ENCODE measurements around the gene S100A11.
A peak's percentile ranks its signal among the peaks of the same experiment; 100 is the strongest.

The S100A11 gene

DNA sequence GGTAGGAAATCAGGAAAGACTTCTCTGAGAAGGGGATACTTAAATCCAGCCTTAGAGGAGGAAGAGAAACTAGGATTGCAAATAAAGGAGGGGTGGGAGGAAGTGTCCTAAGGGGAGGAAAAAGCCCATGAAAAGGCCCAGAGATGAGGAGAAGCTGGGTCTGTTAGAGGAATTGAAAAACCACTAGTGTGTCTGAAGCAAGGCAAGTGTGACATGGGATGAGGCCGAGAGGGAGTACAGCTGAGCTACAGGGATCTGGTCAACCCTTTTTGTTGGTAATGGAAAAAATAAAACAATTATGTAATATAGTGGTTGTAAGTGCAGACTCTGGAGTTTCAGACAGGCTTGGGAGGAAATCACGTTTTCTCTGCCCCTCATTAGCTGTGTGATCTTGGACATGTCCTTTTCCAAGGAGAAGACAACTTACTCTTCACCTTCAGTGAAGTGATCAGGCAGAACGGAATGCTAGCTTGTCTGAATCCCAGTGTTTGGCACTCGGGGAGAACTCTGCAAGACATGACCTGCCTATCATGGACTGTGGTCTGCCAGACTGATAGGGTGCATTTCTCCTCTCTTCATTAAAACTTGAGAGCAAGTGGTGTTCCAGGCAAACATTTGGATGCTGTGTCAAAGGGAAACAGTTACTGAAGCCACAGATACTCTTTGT lies 35.7 kb downstream of the S100A11 start:
- no peak for DNase-seq

DNA sequence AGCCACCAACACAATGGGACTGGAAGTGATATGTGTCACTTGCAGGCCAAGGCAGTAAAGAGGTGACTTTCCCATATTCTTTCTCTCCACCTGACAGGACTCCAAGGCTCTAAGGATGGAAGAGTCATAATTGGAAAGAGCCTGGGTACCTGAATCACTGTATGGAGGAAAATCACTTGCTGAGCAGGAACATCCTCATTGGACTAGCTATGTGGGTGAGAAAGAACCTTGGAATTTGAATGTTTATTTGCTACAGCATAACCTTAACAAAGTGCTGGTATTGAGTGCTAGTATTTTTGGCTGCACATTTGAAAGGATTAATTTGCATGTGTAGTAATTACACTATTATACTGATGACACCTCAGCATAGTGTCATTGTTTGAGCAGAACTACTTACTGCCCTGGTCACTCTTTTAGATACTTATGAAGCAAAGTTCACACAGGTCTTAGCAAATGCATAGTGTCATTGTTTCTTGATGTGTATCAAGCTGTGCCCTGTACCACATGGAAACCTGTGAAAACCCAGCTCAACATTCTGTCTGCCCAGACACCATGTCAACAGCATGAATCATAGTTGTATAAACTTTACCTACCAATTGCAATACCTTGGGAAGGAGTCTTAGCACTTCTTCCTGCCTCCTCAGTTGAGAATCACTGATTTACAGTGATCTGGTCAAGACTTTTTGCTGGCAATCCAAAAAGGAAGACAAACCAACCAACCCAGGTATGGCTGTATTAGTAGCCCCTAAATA lies 38.0 kb downstream of the S100A11 start:
- DNase-seq: no peak

DNA sequence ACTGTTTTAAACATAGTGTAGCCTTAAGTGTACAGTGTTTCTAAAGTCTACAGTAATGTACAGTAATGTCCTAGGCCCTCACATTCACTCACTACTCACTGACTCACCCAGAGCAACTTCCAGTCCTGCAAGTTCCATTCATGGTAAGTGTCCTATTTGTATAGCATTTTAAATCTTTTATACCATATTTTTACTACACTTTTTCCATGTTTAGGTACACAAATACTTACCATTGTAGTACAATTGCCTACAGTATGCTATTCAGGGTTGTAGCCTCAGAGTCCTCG lies 39.6 kb downstream of the S100A11 start:
- DNase-seq: no peak

DNA sequence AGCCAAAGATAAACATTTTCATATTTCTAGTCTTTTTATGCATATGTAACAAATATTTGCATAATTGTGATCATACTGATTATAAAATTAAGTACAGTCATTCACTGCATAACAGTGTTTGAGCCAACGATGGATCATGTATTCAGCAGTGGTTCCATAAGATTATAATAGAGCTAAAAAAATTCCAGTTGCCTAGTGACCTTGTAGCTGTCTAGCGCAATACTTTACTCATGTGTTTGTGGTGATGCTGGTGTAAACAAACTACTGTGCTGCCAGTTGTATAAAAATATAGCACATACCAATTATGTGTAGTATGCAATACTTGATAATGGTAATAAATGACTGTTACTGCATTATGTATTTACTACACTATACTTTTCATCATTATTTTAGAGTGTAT lies 41.0 kb downstream of the S100A11 start:
- no peak for DNase-seq

DNA sequence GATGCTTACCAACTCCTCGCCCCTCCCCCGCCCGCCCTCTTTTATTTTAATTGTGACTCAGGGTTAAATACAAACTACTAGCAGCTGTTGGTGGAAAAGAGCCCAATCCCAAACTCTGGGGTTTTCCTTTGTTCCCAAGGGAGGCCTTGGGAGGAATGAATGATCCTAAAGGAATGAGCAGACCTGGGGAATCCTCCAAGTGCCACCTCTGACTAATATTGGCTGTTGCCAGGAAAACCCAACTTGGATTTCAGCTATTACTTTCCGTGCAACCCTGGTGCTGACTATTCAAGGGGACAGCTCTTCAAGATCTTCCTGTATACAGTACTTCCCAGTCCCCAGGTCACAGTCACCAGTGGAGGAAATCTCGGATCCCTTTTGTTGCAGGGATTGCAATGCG lies 41.8 kb downstream of the S100A11 start:
- no peak for DNase-seq

DNA sequence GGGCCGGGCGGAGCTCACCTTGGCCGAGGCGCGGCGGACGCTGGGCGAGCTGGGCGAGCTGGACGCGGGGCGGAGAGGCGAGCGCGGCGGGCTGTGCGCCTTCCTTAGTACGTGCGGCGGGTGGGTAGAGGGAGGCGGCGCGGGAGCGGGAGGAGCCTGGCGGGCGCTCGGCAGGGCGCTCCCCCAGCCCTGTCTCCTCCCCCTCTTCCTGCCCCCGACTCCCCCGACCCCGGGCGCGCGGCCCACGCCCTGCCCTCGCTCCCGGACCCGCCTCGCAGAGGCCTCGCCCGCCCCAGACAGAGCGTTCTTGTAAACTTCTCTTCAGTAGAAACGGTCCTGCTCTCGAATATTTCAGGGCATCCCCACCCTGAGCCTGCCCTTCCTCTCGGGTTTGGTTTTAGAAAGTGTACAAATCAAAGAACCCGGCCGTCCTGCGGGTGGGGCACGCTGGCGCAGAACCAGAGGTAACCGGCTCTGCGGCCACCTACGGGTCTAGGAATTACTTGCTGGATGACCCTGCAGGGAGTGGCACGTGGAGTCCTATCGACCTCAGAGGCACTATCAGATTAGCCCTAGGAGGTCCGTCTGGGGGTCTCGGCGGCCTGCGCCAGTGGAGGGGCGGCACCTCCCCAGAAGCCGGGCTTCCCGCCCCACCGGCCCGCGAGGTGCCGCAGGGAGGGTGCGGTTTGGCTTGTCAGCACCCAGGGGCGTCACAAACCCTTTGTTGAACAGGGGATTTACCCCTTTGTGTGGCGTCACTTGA lies 42.9 kb downstream of the S100A11 start, which contains the start of gene S100A10:
TSS of gene S100A10 (minus strand) at position 126 of the 763 bp plus-strand sequence. CDS start 7,629 bp downstream, outside the sequence.
- DNase-seq: peak; percentile 79

DNA sequence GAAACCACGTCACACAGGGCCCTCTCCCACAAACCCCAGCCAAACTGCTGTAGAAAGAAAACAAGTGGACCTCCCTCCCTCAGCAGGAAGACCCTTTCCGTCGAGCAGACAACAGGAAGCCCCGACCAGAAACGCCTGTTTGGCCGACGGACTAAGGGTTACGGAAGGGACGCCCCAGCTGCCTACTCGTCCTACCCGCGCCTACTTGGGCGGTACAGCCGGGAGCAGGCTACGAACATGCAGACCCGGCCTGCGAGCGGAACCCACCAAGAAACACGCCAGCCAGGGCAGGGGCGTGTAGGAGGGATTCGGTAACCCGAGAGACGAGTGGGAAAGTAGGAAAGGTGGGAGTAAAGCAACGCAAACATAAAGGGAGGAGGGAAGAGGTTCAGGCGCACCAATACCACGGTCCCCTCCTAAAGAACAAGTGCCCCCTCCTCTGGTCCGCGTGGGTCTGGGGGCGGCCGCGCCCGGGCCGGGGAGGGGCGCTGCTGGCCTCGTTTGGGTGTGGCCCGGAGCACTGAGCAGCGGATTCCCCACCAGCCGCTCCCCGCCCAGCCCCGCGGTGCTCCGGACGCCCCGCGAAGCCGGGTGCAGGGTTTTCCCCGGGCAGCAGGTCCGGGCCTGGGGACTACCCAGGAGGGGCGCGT lies 43.6 kb downstream of the S100A11 start:
- DNase-seq: peak; percentile 24

DNA sequence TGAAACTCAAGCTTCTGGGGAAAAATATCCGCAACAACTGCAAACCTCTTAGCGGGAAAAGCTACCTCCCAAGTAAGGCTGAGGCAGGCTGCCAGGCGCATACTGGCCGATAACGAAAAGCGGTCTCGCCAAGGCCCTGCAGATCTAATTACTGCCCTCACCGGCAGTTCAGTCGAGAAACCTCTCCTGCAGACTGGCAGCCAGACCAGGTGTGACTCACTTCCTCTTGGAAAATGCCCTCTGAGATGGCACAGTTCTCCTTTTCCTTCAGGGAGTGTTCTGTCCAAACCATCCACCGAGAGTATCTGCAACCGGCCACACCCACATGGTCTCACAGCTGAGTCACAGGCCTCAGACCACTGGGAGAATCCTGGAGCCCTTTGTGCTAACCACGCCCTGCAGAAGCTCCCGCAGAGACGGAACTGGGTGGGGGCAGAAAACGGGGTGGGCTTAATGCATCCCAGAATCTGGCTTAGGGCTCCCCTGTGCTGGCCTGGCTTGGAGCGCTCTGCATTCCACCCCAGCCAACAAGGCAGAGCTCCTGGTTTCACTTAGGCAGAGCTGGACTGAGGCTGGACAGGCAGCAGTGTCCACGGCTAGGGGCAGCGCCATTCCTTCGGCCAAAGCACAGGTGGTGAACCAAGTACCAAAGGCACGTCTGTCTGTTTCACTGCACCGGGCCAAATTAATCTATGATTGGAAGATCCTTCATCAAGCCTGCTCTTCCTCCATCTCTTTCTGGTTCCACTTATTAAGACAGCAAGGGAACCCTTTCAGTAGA lies 44.3 kb downstream of the S100A11 start:
- peak; percentile 12 for DNase-seq

DNA sequence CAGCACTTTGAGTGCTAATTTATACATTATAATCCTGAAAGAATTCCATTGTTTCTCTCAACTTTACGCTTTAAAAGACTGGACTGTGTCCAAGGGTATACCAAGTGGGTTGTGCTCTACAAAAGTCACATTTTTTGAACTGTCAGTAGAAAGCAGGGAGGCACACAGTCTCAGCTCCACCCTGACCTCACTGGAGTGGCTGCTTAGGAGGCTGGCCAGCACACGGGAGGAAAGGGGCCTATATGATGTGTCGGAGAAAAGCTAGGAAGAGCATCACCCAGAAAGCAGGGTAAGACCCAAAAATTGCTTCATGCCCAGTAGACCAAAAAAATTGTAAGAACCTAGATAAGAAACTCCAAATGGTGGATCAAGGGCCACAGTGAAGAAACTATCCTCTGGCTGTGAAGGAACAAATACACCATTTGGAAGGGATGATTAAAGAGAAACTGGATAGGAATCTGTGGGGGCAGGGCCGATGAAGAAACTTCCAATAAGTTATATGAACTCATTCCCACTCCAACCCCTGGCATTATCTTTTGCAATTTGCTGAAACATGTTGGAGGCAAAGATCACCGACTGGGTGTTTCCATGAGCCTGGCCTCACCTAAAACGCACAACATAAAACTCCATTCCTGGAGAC lies 45.0 kb downstream of the S100A11 start:
- no peak for DNase-seq

DNA sequence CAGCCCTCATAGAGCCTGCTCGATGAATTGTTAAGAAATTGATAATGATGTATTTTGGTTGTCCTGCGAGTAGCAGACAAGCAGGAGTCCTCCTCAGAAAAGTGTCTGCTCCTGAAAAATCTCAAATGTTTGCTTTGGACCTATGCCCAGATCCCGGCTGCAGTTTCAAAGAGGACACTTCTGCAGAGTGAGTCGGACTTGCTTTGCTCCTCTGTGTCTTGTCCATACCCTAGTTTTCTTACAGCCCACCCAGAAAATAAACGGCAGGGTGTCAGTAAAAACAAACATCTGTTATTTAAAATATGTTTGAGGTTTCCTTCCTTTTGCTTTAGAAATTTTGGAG lies 46.0 kb downstream of the S100A11 start:
- no peak for DNase-seq

DNA sequence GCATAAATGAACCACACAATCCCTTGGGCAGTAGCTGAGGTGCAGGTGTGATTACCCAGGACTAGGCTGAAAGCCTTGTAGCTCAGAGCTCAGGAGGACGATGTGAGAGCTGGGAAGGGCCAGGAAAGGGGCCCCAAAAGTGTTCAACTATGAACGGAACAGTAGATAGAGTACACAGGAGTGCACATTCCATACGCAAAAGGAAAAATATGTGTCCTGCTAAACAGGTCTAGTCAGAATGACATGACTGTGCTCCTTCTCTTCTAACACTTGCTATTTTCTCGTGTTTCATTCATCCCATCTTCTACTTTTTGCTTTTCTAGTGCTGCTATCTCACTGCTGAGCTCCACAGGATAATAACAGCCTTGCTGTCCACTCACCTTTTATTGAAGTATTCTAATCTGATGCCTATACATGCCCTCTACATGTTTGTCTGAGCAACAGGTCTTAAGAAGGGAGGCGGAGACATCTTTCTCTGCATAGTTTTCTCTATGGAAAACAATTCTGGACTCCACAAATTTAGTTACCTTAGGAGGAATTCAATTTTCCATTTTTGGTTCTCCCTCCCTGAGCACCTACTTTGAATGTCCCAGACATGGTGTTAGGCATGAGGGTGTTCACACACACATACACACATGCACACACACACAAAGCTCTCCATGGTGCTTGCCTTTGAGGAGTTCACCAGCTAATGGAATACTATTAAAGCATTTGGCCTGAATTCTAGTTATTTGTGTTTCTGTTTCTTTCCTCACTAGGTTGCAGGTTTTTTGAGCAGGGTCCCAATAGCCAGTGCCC lies 46.5 kb downstream of the S100A11 start:
- no peak for DNase-seq

DNA sequence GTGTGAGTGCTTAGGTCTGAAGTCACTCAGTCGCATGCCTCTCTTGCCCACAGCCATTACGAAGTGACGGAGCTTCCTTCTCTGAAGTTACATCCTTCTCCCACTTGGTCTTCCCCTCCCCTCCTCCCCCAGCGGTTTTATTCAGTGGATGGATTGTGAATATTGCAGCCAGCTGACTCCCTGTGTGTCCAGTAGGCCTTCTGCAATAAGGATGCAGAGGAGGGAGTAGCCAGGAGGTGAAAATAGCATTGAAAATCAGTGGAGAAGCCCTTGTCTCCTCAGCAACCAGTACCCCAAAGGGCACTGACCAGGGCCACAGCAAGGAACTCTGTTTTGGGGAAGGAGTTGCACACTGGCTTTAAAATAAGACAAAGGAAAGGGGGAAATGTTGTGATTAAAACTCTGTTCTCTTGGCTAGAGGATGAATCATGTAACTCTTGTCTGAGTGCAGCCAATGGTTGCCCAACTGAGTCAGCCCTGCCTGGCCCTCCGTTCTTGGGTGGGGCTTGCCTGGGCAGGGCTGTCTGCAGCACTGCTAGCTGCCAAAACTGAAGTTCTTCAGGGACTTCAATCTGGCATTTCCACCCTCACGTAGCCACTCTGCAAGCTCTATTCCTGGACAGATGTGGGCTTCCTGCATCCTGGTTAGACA lies 47.5 kb downstream of the S100A11 start:
- peak; percentile 37 for DNase-seq

DNA sequence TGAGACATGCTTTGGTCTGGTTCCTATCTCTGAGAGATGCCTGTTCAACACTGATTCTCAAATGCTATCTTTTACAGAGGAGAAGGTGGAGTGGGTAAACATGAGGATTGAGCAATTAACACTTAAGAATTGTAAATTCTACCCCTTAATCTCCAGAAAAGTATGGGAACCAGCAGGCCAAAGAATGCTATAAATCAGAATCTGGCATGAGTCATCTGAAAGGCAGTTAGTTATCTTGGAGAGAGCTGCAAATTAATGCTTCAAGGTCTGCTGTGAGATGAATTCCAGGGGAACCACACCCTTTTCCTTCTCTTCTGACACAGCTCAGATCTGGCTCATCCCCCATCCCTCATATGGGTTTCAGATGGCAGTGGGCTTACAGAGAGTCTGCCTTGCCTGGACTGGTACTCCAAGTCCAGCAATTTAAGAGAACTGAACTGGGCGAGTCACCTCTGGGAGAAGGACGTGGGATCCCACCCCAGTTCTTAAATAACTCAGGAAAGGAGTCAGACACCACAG lies 48.3 kb downstream of the S100A11 start:
- DNase-seq: no peak

DNA sequence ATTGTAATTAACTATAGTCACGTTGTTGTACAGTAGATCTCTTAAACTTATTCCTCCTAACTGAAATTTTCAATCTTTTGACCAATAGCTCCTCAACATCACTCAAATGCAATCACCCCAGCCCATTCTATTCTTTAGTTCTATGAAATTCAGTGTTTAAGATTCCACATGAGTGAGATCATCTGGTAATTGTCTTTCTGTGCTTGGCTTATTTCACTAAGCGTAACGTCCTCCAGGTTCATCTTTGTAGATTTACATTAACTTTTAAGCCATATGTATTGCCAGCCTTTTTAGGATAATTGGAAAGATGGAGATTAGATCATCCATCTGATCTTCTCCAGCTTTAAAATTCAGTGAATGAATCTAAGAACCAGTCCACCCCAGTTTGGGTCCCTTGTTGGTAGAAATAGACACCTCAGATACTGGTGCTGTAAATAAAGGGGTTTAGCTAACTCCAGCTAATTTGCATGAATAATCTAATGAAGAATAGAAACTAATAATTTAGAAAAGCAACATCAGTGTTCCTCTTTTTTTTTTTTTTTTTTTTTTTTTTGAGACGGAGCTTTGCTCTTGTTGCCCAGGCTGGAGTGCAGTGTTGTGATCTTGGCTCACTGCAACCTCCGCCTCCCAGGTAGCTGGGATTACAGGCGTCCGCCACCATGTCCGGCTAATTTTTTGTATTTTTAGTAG lies 50.2 kb downstream of the S100A11 start:
- no peak for DNase-seq

DNA sequence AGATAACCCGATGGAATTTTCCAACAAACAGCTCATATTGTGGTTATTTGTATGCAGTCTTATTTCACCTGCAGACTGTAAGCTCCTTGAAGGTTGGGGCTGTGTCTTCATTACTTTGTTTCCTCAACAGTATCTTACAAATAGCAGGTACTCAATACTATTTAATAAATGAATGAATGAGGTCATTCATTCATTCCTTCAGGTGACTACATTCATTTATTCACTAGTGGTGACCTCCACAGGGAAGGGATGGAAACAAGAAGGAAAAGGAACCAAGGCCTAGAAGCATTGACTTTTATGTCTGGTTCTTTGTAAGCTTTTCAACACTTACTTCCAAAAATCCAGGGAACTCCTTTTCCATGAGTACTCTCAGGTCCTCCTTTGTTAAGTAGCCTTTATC lies 51.0 kb downstream of the S100A11 start:
- DNase-seq: no peak

DNA sequence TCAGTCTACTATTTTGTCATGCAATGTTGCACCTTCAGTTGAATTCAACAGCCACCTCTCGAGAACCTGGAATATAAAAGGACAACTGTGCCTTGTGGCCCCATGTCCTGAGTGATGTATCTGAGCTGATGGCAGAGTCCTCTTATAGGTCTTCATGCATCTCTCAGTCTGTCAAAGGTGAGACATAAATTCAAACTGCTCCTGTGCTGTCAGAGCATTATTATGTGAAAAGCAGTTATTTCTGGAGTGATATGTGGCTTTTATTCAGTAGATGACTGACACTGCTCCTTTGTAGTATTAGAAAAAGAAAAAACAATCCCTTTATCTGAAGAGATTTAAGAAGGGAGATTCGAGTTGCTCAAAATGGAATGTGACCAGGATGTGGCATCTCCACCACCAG lies 51.5 kb downstream of the S100A11 start:
- DNase-seq: no peak

DNA sequence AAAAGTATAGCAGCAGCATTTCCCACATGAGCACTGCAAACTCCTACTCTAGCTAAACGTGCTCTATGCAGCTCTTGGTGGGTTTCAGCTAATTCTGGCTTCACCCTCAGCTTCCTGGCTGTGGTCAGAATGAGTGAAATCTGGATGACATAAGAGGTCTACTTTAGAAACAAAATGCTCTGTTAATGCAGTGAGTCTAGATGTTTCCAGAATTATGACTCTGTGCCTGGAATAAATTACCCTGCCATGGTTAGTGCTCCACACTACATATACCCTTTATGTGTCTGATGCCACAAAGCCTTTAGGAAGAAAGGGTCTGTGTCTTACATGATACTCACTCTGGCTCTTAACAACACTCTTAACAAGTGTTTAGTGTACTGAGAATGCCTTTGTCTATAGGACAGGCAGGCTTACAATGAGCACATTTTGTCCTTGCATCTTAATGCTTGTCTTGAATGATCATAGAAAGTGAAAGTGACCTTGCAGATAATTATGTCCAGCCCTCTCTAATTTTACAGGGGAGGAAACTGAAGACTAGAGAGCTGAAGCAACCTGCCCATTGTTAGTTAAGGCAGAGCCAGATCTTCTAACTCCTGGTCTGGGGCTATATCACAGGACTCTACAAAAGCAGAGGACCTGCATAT lies 52.4 kb downstream of the S100A11 start:
- DNase-seq: no peak
